Tibial nerve (tissue), 4 donors: ENCODE data around the gene TAF6. TPM values are rescaled to one million over a fixed set of nuclear protein-coding genes. Genes with fewer than 3 reads are reported as not detected.

Experiments used
- DNase-seq, 2 donors: peaks; one replicate each; pipeline ENCODE4 v3.0.0-alpha.2; 2019; ENCODE audit warnings: low spot score in 2 of 2
- H3K27ac ChIP-seq, 4 donors: fragments of 200-600 bp; sonication (generic) in 3 of 4; one replicate each; pipeline ENCODE4 v1.5.1; 2017 to 2019; ENCODE audit warnings: mild to moderate bottlenecking in 1 of 4
- H3K27me3 ChIP-seq, 2 donors: fragments of 200-600 bp; sonication (generic) in 1 of 2; one replicate each; pipeline versions ENCODE4 v1.5.1 to v1.6.0; 2017 to 2019
- H3K36me3 ChIP-seq, 3 donors: fragments of 200-600 bp; sonication (generic); one replicate each; pipeline ENCODE4 v1.5.1; 2018 to 2019
- H3K4me1 ChIP-seq, 4 donors: fragments of 200-600 bp; sonication (generic) in 3 of 4; one replicate each; pipeline ENCODE4 v1.5.1; 2017 to 2019
- H3K4me3 ChIP-seq, 4 donors: fragments of 200-600 bp; sonication (generic) in 3 of 4; one replicate each; pipeline ENCODE4 v1.5.1; 2017 to 2019; ENCODE audit warnings: mild to moderate bottlenecking in 1 of 4, moderate library complexity in 1 of 4
- H3K9me3 ChIP-seq, 4 donors: fragments of 200-600 bp; sonication (generic) in 3 of 4; one replicate each; pipeline ENCODE4 v1.5.1; 2017 to 2019
- EP300 ChIP-seq, 2 donors: sonication (generic); formaldehyde crosslinking; IDR thresholded peaks; one replicate each; pipeline ENCODE4 v1.6.1; 2017; ENCODE audit warnings: antibody characterized with exemption in 2 of 2, mild to moderate bottlenecking in 1 of 2
- POLR2A ChIP-seq, 2 donors: fragments of 450-650 bp; IDR thresholded peaks; one replicate each; pipeline ENCODE4 v1.6.1; 2017; ENCODE audit warnings: antibody characterized with exemption in 2 of 2, mild to moderate bottlenecking in 2 of 2, moderate library complexity in 2 of 2
- WGBS, 2 donors: methylation state at CpG; one replicate each; pipeline ENCODE4 v1.1.5; 2018; 5-methylcytosine and 5-hydroxymethylcytosine counted together
- total RNA-seq, 4 donors: library from RNA; depleted of rRNA; stranded (reverse); fragments of >200 nt; gene quantifications; one replicate each; pipeline ENCODE4 v1.1.0, GENCODE V29; 2016
- TF ChIP-seq, protein P1 (sequence below), 5 experiments: fragments of 200-600 bp in 3 of 5; fragments of 450-650 bp in 2 of 5; sonication (generic) in 3 of 5; IDR thresholded peaks; one replicate each; pipeline ENCODE4 v1.5.1; 2016 to 2019; ENCODE audit warnings: antibody characterized with exemption in 5 of 5, mild to moderate bottlenecking in 3 of 5, moderate library complexity in 2 of 5

Gene TAF6
- total RNA-seq, 4 donors from 2014 or later = 46.1 to 56.9 (median 54.2) TPM

DNA sequence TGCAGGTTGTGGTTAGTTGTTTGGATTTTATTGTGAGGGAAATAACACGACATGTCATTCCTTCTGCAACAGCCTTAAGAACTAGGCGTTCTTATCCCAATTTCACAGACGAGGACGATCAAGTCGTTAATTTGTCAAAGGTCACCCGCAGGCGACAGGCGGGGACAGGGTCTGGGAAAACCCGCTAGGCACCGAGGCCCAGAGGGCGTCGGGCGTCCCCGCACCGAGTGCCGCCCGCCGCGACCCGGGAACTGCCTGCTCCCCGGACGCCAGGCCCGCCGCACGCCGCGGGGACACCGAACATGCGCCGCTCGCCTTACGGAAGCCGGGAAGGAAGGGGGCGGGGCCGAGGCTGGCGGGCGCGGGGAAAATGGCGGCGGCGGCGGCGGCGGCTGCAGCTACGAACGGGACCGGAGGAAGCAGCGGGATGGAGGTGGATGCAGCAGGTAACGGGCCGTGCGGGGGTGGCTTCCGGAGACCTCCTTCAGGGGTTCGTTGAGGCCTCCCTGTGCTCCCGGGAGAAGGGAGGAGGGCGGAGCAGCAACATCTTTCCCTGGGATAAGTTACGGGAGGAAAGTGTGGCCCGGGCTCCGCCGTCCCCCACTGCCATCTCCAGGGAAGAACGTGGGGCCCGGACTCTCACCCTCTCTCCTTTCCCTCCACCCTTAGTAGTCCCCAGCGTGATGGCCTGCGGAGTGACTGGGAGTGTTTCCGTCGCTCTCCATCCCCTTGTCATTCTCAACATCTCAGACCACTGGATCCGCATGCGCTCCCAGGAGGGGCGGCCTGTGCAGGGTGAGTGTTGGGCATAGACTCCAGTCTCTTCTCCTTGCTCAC lies 30.3 kb downstream of the TAF6 start, which contains the start of gene COPS6:
COPS6 (plus strand) TSS at position 349 of the 837 bp plus-strand sequence; CDS start at position 371, 22 bp downstream.
- peaks cover 0 to 35% (median 8%) of the 10 kb centered on the region in 4 donors for H3K4me1 ChIP-seq
- peaks cover 0 to 39% (median 11%) of the 10 kb centered on the region in 3 donors for H3K36me3 ChIP-seq
- peak within 1 kb of the TSS; percentile 53 to 91 (median 72) for H3K4me3 ChIP-seq
- H3K9me3 ChIP-seq = no peaks in the 10 kb centered on the region
- DNase-seq = peak; percentile 78 to 86
- 0 to 1% methylated on average over 53 to 55 of the region's 68 CpGs for WGBS, 2 donors
- TF ChIP-seq, protein P1, sequence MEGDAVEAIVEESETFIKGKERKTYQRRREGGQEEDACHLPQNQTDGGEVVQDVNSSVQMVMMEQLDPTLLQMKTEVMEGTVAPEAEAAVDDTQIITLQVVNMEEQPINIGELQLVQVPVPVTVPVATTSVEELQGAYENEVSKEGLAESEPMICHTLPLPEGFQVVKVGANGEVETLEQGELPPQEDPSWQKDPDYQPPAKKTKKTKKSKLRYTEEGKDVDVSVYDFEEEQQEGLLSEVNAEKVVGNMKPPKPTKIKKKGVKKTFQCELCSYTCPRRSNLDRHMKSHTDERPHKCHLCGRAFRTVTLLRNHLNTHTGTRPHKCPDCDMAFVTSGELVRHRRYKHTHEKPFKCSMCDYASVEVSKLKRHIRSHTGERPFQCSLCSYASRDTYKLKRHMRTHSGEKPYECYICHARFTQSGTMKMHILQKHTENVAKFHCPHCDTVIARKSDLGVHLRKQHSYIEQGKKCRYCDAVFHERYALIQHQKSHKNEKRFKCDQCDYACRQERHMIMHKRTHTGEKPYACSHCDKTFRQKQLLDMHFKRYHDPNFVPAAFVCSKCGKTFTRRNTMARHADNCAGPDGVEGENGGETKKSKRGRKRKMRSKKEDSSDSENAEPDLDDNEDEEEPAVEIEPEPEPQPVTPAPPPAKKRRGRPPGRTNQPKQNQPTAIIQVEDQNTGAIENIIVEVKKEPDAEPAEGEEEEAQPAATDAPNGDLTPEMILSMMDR (IDR thresholded peaks at IDR 0.05) = peak in 2 of 5 experiments; percentile 18 to 46
- TF ChIP-seq POLR2A (IDR thresholded peaks at IDR 0.05) (peak; percentile 48 to 82), EP300 (IDR thresholded peaks at IDR 0.05) (peak in 1 of 2 donors; percentile 94)
- H3K27ac ChIP-seq = peak within 1 kb of the TSS; percentile 80 to 94 (median 88)
- no peaks in the 10 kb centered on the region for H3K27me3 ChIP-seq

- no peak for DNase-seq
- TF ChIP-seq, protein P1 (IDR thresholded peaks at IDR 0.05) = no peak
- TF ChIP-seq EP300 (IDR thresholded peaks at IDR 0.05) (no peak), POLR2A (IDR thresholded peaks at IDR 0.05) (no peak)
- WGBS, 2 donors = 73 to 80% methylated on average over 11 of the region's 11 CpGs
- H3K27me3 ChIP-seq = no peaks in the 10 kb centered on the region
- H3K4me3 ChIP-seq = peak overlapping the region; percentile 53 to 91 (median 72)
- H3K27ac ChIP-seq = peak overlapping the region; percentile 80 to 94 (median 88)
- H3K9me3 ChIP-seq = no peaks in the 10 kb centered on the region
- H3K36me3 ChIP-seq = peaks cover 0 to 32% (median 7%) of the 10 kb centered on the region in 3 donors
- H3K4me1 ChIP-seq = peaks cover 0 to 28% (median 8%) of the 10 kb centered on the region in 4 donors
Measured at GRCh38 chr7:100088095-100088620, 31.0 kb downstream of the TAF6 start.

- Histone ChIP-seq H3K27me3 (no peaks in the 10 kb centered on the region), H3K4me3 (no peak overlapping the region), H3K36me3 (peaks cover 0 to 22% (median 7%) of the 10 kb centered on the region in 3 donors), H3K9me3 (no peaks in the 10 kb centered on the region), H3K4me1 (peaks cover 0 to 30% (median 15%) of the 10 kb centered on the region in 4 donors), H3K27ac (no peak overlapping the region)
- 71 to 80% methylated on average over 10 of the region's 10 CpGs for whole genome bisulfite sequencing, 2 donors
- DNase-seq = no peak
- TF ChIP-seq, protein P1 (IDR thresholded peaks at IDR 0.05) = no peak
- no peak for TF ChIP-seq EP300 (IDR thresholded peaks at IDR 0.05)
Measured at GRCh38 chr7:100087055-100087750, 32.0 kb downstream of the TAF6 start.

GRCh38 chr7:100085515-100085914 lies 33.6 kb downstream of the TAF6 start:
- Histone ChIP-seq H3K4me3 (no peak overlapping the region), H3K36me3 (peaks cover 0 to 5% (median 0%) of the 10 kb centered on the region in 3 donors), H3K4me1 (peaks cover 0 to 39% (median 22%) of the 10 kb centered on the region in 4 donors), H3K9me3 (no peaks in the 10 kb centered on the region), H3K27me3 (no peaks in the 10 kb centered on the region), H3K27ac (no peak overlapping the region)
- TF ChIP-seq POLR2A (IDR thresholded peaks at IDR 0.05) = no peak
- TF ChIP-seq, protein P1 (IDR thresholded peaks at IDR 0.05) = no peak
- TF ChIP-seq EP300 (IDR thresholded peaks at IDR 0.05) = no peak
- no peak for DNase-seq
- WGBS, 2 donors = 46 to 60% methylated on average over 3 of the region's 3 CpGs
